Prostate gland (tissue), 2 donors: Measurements from ENCODE around the gene TMEM119. TPM values are rescaled to one million over a fixed set of nuclear protein-coding genes. Genes with fewer than 3 reads are reported as not detected.

Source experiments
- DNase-seq: peaks from one replicate; pipeline ENCODE4 v3.0.0-alpha.2; 2019; ENCODE audit warnings: low spot score
- H3K27ac ChIP-seq, 2 donors: fragments of 200-600 bp; sonication (generic); 2 replicates each; pipeline ENCODE4 v1.5.1; 2017 to 2019
- H3K27me3 ChIP-seq: fragments of 200-600 bp; sonication (generic); replicated peaks from 2 replicates; pipeline ENCODE4 v1.5.1; 2019; ENCODE audit not compliant: insufficient read depth
- H3K36me3 ChIP-seq, 2 donors: fragments of 200-600 bp; sonication (generic); 1 replicate in 1 of 2; 2 replicates in 1 of 2; pipeline versions ENCODE4 v1.5.1 to v1.8.1; 2017 to 2019
- H3K4me1 ChIP-seq: fragments of 200-600 bp; sonication (generic); replicated peaks from 2 replicates; pipeline ENCODE4 v1.5.1; 2019
- H3K4me3 ChIP-seq, 2 donors: fragments of 200-600 bp; sonication (generic); 2 replicates each; pipeline ENCODE4 v1.5.1; 2017 to 2019
- H3K9me3 ChIP-seq: fragments of 200-600 bp; sonication (generic); 2 replicates; pipeline ENCODE4 v1.5.1; 2017
- POLR2A ChIP-seq: fragments of 450-650 bp; IDR thresholded peaks from one replicate; pipeline ENCODE4 v1.6.1; 2016; ENCODE audit warnings: antibody characterized with exemption, mild to moderate bottlenecking
- POLR2AphosphoS5 ChIP-seq: sonication (generic); formaldehyde crosslinking; IDR thresholded peaks from one replicate; pipeline ENCODE4 v1.6.1; 2017; ENCODE audit warnings: antibody characterized with exemption
- WGBS: methylation state at CpG from one replicate; pipeline ENCODE4 v1.1.5; 2018; 5-methylcytosine and 5-hydroxymethylcytosine counted together
- intact Hi-C: fragments of 100-400 bp; cut with DNase I; formaldehyde crosslinking; loops from one replicate; pipeline ENCODE4 v1.14.2; 2022
- total RNA-seq, 2 donors: library from RNA; depleted of rRNA; stranded (reverse); fragments of >200 nt; gene quantifications; one replicate each; pipeline ENCODE4 v1.1.0, GENCODE V29; 2016
- TF ChIP-seq, protein P1 (sequence below), 4 experiments: fragments of 200-600 bp in 2 of 4; fragments of 450-650 bp in 2 of 4; sonication (generic) in 2 of 4; IDR thresholded peaks; 1 replicate in 3 of 4; 2 replicates in 1 of 4; pipeline ENCODE4 v1.5.1; 2016 to 2019; ENCODE audit warnings: antibody characterized with exemption in 4 of 4, mild to moderate bottlenecking in 2 of 4, moderate library complexity in 2 of 4

The TMEM119 gene
- total RNA-seq, 2 donors from 2014 or later, result 1.7 to 19.1 TPM

DNA sequence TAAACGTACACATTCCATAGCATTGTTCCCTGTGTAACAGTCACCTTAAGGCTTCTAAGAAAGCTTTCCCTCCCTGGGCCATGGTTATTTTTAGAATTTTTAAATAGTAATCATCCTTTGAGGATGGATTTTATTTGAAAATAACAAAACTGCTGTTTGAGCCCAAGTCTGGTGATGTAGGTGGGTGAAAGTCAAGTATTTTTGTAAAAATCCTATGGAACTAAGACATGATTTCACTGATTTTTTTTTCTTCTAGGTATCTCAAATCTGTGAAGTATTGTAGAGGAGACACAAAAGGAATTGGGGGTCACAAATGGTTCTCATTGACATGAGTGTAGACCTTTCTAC is 34.1 kb downstream of the TMEM119 start:
- DNase-seq, result no peak
- H3K27me3 ChIP-seq, result no peaks in the 10 kb centered on the region
- H3K4me1 ChIP-seq, result no peaks in the 10 kb centered on the region
- no peaks in the 10 kb centered on the region for H3K9me3 ChIP-seq
- TF ChIP-seq, protein P1, sequence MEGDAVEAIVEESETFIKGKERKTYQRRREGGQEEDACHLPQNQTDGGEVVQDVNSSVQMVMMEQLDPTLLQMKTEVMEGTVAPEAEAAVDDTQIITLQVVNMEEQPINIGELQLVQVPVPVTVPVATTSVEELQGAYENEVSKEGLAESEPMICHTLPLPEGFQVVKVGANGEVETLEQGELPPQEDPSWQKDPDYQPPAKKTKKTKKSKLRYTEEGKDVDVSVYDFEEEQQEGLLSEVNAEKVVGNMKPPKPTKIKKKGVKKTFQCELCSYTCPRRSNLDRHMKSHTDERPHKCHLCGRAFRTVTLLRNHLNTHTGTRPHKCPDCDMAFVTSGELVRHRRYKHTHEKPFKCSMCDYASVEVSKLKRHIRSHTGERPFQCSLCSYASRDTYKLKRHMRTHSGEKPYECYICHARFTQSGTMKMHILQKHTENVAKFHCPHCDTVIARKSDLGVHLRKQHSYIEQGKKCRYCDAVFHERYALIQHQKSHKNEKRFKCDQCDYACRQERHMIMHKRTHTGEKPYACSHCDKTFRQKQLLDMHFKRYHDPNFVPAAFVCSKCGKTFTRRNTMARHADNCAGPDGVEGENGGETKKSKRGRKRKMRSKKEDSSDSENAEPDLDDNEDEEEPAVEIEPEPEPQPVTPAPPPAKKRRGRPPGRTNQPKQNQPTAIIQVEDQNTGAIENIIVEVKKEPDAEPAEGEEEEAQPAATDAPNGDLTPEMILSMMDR (IDR thresholded peaks at IDR 0.05), result peak in 1 of 4 experiments; percentile 11
- TF ChIP-seq POLR2AphosphoS5 (no peak), POLR2A (no peak)
- 6% methylated on average over 1 of the region's 1 CpG for WGBS
- peaks cover 0 to 10% of the 10 kb centered on the region in 2 donors for H3K36me3 ChIP-seq
- no peak overlapping the region for H3K27ac ChIP-seq
- intact Hi-C loops, result loop anchor here (2.0 to 5.0 kb wide), 4 partner anchors 55 to 529 kb away; partner anchors contain the start of genes ALKBH2 and SSH1
- peak overlapping the region in 1 of 2 donors; percentile 89 for H3K4me3 ChIP-seq

DNA sequence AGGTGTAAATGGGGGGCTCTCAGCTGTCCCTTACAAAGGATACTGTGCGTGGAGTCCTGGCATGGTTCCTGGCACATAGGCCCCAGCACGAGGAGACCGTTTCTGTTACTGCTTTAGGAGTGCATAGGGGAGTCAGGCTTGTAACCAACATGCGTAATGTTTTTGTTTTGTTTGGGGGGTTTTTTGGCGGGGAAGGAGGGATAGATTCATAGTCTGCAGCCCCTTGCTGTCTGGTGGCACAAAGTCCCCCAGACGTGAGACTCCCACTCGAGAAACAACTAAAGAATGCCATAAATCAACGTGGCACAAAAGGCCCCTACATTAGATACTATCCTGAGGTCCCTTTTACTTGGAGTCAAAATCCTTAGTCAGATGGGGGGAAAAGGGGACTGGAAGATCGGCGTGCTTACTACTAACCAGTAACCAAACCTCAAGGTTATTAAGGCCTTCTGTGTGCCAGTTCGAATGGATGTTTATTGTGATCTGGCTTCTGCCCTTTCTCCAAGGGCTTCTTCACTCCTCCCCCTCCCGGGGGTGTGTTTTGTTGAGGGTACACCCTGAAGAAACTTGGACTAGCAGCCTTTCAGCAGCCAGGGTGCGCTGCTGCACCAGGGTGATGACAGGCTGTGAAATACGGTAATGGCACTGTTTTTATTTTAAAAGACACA is 34.6 kb downstream of the TMEM119 start:
- intact Hi-C loops, result loop anchor here (2.0 to 5.0 kb wide), 3 partner anchors 240 to 529 kb away; partner anchors contain the start of genes ALKBH2 and SSH1
- Histone ChIP-seq H3K27ac (peak overlapping the region; percentile 87 to 88), H3K4me1 (no peaks in the 10 kb centered on the region), H3K27me3 (no peaks in the 10 kb centered on the region), H3K9me3 (no peaks in the 10 kb centered on the region), H3K36me3 (peaks cover 0 to 5% of the 10 kb centered on the region in 2 donors), H3K4me3 (peak overlapping the region; percentile 89 to 97)
- TF ChIP-seq POLR2AphosphoS5, result peak; percentile 70
- TF ChIP-seq POLR2A, result no peak
- TF ChIP-seq, protein P1 (IDR thresholded peaks at IDR 0.05), result peak; percentile 67 to 89 (median 86)
- DNase-seq, result peak; percentile 76
- WGBS, result 1% methylated on average over 14 of the region's 14 CpGs

DNA sequence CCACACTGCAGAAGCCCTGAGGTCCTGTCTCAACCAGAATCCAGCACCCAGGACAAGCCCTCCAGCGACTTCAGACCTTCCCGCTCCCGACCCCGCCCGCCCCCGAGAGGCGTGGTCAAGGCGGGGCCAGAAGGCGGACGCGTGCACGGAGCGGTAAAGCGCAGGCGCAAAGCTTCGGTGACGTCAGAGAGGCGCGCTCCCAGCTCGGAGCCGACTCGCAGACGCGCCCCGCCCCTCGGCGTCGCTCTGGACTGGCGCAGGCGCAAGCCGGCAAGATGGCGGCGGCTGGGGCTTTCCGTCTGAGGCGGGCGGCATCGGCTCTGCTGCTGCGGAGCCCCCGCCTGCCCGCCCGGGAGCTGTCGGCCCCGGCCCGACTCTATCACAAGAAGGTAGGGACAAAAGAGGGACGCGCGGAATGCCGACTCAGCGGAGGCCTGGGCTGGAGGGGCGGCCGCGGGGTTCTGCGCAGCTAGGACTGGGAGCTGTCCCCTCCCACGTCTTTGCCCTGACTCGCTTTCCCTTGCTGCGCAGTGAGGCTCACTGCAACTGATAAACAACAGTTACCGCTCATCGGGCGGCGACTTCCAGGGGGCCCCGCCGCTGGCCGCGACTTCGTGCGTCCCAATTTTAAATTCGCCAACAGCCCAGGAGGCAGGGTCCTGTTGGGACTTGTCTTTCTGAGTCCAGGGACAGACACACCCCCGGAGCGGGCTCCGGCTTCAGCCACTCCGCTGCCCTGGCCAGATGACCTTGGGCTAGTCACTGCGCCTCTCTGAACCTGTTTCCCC is 35.3 kb downstream of the TMEM119 start, which contains the start of gene ISCU:
Gene ISCU (plus strand): TSS at position 249 of the 788 bp plus-strand sequence. CDS start 27 bp downstream, at position 276.
- H3K4me1 ChIP-seq, result no peaks in the 10 kb centered on the region
- H3K9me3 ChIP-seq, result no peaks in the 10 kb centered on the region
- intact Hi-C loops, result loop anchor here (2.0 to 5.0 kb wide), 3 partner anchors 240 to 530 kb away; partner anchors contain the start of genes ALKBH2 and SSH1
- H3K4me3 ChIP-seq, result peak within 1 kb of the TSS; percentile 89 to 97
- DNase-seq, result peak; percentile 95
- under 1% methylated on average over 44 of the region's 72 CpGs for WGBS
- H3K36me3 ChIP-seq, result no peaks in the 10 kb centered on the region
- H3K27ac ChIP-seq, result peak within 1 kb of the TSS; percentile 88
- no peaks in the 10 kb centered on the region for H3K27me3 ChIP-seq
- TF ChIP-seq, protein P1 (IDR thresholded peaks at IDR 0.05), result no peak
- TF ChIP-seq POLR2AphosphoS5, result peak; percentile 98
- TF ChIP-seq POLR2A, result peak; percentile 93

DNA sequence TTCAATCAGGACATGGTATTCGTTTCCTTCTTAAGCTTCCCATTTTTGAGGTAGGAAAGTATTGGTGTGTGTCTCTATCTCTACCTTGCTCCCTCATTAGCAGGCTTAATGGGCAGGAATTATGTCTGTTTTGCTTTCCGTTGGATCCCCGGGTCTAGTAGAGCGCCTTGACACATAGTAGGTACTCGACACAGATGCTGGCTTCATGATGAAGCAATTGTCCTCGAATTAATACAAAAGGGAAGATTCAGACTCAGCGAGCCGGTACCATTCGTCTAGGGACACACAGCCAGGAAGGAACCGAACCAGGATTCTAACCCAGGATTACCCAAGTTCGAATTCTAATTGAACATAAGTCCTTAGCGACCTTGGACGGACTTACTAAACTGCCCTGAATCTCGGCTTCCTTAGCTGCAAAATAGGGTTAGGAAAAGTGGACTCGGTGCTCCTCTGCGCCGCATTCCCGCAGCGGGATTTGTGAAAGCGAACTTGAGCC is 36.0 kb downstream of the TMEM119 start:
- under 1% methylated on average over 20 of the region's 20 CpGs for WGBS
- Histone ChIP-seq H3K4me1 (no peaks in the 10 kb centered on the region), H3K27ac (peak overlapping the region; percentile 88), H3K4me3 (peak overlapping the region; percentile 89 to 97), H3K27me3 (no peaks in the 10 kb centered on the region), H3K9me3 (no peaks in the 10 kb centered on the region), H3K36me3 (no peaks in the 10 kb centered on the region)
- intact Hi-C loops, result loop anchor here (2.0 to 5.0 kb wide), 3 partner anchors 241 to 530 kb away; partner anchors contain the start of genes ALKBH2 and SSH1
- TF ChIP-seq POLR2AphosphoS5 (no peak), POLR2A (no peak)
- TF ChIP-seq, protein P1 (IDR thresholded peaks at IDR 0.05), result no peak
- DNase-seq, result no peak
